ENCODE measurements around the gene COMMD9. TPM values are rescaled to one million over a fixed set of nuclear protein-coding genes. Genes with fewer than 3 reads are reported as not detected.

The COMMD9 gene
- 51.5 and 73.0 TPM in 2 replicates for polyA plus RNA-seq (2011; rRNA removed)
- 46.0 and 65.2 TPM in 2 replicates for polyA minus RNA-seq (2011; rRNA and poly(A)+ RNA removed)

DNA sequence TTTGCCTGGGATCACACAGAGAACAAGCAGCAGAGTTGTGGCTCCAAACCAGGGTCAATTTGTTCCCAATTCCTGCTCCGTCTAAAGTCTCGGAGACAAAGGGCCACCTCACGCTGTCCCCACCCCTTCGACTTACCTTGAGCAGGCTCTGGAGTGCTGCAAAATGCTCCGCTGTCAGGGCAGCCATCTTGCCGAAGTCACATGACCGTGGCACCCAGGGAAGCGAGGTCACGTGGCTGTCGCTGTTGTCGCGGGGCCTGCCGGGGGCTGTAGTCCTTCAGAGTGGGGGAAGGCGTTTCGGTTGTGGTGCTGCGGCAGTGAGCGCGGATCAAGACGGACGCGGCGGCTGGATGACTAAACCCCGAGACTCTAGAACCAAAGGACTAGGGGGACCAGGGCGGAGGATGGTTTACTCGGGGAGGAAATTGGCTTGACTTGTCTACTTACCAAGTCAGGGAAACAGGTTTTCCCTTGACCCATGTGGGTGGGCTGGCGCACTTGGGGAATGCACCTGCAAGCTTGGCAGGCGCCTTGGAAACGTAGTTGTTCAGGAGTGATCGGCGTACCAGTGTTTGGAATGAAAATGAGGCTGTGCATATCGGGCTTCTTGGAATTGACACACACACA, at the start of gene COMMD9:
COMMD9 (minus strand) TSS at position 199 of the 627 bp plus-strand sequence; CDS start at position 187, 12 bp downstream.
- TF ChIP-seq, protein P1, sequence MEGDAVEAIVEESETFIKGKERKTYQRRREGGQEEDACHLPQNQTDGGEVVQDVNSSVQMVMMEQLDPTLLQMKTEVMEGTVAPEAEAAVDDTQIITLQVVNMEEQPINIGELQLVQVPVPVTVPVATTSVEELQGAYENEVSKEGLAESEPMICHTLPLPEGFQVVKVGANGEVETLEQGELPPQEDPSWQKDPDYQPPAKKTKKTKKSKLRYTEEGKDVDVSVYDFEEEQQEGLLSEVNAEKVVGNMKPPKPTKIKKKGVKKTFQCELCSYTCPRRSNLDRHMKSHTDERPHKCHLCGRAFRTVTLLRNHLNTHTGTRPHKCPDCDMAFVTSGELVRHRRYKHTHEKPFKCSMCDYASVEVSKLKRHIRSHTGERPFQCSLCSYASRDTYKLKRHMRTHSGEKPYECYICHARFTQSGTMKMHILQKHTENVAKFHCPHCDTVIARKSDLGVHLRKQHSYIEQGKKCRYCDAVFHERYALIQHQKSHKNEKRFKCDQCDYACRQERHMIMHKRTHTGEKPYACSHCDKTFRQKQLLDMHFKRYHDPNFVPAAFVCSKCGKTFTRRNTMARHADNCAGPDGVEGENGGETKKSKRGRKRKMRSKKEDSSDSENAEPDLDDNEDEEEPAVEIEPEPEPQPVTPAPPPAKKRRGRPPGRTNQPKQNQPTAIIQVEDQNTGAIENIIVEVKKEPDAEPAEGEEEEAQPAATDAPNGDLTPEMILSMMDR (IDR thresholded peaks at IDR 0.05; ENCODE audit: low read depth, low read length): no peak
- ChIA-PET CTCF (interaction anchor here (0.9 to 9.5 kb wide), 6 partner anchors 24 to 276 kb away, joined by 3 to 279 read pairs (median 6); no protein-coding TSS in a partner anchor), POLR2A (no interaction called here)
- Histone ChIP-seq H3K4me3 (ENCODE audit: low read depth, low read length) (peak within 1 kb of the TSS; percentile 98), H3K27ac (ENCODE audit: low read depth, low read length) (no peak within 1 kb of the TSS), H3K9me3 (ENCODE audit: control insufficient read depth, insufficient read depth, low read length) (no peaks in the 10 kb centered on the region), H3K27me3 (ENCODE audit: control insufficient read depth, insufficient read depth, low read length) (no peaks in the 10 kb centered on the region)
- peak; percentile 79 for DNase-seq (ENCODE audit: low read depth, low spot score)

DNA sequence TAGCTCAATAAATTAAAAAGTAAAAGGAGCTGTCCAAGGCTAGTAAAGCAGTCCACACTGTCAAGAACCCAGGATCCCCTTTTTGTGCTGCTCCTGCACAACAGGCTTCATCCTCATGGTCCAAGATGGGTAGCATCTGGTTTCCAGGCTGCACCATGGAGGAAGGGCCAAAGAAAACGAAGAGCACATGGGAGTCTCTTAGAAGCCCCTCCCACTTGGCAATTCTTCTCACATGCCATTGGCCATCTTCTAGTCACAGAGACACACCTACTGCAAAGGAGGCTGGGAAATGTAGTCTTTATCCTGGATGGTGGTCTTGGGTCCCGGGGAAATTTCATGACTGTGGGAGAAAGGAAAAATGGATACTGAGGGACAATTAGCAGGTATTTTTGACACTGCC, 44.7 kb upstream of the COMMD9 start:
- POLR2A ChIA-PET: no interaction called here
- DNase-seq (ENCODE audit: low read depth, low spot score): no peak
- CTCF ChIA-PET: interaction anchor here (1.1 kb wide), 1 partner anchor 41 kb away, joined by 3 read pairs; no protein-coding TSS in a partner anchor
- Histone ChIP-seq H3K9me3 (ENCODE audit: control insufficient read depth, insufficient read depth, low read length) (no peaks in the 10 kb centered on the region), H3K27me3 (ENCODE audit: control insufficient read depth, insufficient read depth, low read length) (no peaks in the 10 kb centered on the region), H3K27ac (ENCODE audit: low read depth, low read length) (no peak overlapping the region), H3K4me3 (ENCODE audit: low read depth, low read length) (no peak overlapping the region)
- TF ChIP-seq, protein P1 (IDR thresholded peaks at IDR 0.05; ENCODE audit: low read depth, low read length): no peak

DNA sequence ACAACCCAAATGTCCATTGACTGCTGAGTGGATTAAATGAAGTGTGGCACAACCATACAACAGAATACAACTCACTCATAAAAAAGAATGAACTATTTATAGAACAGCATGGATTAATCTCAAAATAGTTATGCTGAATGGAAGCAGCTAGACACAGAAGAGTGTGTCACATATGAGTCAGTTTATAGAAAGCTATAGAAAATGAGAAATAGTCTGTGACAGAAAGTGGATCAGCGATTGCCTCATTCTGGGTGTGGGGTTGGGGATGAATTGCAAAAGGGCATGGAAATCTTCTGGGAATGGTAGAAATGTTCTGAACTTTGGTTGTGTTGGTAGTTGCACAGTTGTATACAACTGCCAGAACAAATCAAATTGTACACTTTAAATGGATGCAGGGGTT, 44.2 kb upstream of the COMMD9 start:
- DNase-seq (ENCODE audit: low read depth, low spot score): no peak
- TF ChIP-seq, protein P1 (IDR thresholded peaks at IDR 0.05; ENCODE audit: low read depth, low read length): no peak
- CTCF ChIA-PET: interaction anchor here (1.1 kb wide), 1 partner anchor 41 kb away, joined by 3 read pairs; no protein-coding TSS in a partner anchor
- POLR2A ChIA-PET: no interaction called here
- Histone ChIP-seq H3K9me3 (ENCODE audit: control insufficient read depth, insufficient read depth, low read length) (no peaks in the 10 kb centered on the region), H3K4me3 (ENCODE audit: low read depth, low read length) (no peak overlapping the region), H3K27me3 (ENCODE audit: control insufficient read depth, insufficient read depth, low read length) (no peaks in the 10 kb centered on the region), H3K27ac (ENCODE audit: low read depth, low read length) (no peak overlapping the region)

DNA sequence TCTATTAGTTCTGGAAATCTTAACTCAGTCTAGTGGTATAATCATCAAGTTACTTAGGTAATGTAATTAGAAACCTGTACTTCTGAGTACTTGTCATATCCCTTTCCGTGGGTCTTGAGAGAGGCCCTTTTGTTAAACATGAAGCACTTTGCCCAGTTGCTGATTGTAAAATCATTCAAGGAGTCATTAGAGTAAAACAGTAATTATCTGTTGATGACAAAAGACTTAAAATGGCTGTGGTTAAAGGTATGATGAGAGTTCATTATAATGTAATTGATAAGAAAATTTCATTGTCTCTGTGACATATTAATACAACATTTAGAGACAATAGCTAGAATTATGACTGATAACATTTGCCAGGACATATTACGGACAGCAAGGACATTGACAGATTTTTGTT, 41.2 kb upstream of the COMMD9 start:
- DNase-seq (ENCODE audit: low read depth, low spot score): no peak
- CTCF ChIA-PET: interaction anchor here (1.8 kb wide), 1 partner anchor 149 kb away, joined by 4 read pairs; no protein-coding TSS in a partner anchor
- TF ChIP-seq, protein P1 (IDR thresholded peaks at IDR 0.05; ENCODE audit: low read depth, low read length): no peak
- H3K4me3 ChIP-seq (ENCODE audit: low read depth, low read length): no peak overlapping the region
- POLR2A ChIA-PET: no interaction called here
- no peaks in the 10 kb centered on the region for H3K27me3 ChIP-seq (ENCODE audit: control insufficient read depth, insufficient read depth, low read length)
- H3K9me3 ChIP-seq (ENCODE audit: control insufficient read depth, insufficient read depth, low read length): no peaks in the 10 kb centered on the region
- no peak overlapping the region for H3K27ac ChIP-seq (ENCODE audit: low read depth, low read length)

DNA sequence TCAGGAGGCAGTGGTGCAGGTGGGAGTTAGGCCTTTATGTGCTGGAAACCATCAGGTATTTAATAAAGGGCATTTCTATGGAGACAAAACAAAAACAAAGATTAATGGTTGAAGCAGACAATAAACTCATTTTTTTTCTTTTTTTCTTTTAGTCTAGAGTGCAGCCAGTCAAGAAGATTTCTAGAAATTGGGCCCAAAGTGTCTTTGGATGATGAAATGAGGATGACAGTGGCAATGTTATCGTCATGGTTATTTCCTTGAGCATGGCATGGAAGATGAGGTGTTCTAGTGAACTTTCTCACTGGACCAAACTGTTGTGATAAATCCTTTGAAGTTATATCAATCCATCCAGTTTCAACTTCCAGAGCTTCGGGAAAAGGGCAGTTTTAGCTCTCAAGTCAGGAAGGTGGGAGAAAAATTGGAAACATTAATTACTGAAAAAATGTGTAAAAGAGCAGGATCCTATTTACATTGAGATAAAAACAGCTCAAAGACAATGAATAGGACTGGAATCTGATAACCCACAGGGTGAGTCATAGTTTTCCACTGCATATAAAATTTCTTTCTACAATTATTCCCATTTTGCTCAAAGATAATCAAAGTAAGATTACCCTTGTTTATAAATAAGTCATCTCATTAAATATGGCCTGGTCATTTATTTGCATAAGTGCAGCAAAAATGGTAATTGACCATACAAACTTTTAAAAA, 39.9 kb upstream of the COMMD9 start:
- ChIA-PET CTCF (interaction anchor here (0.7 kb wide), 1 partner anchor 24 kb away, joined by 3 read pairs; no protein-coding TSS in a partner anchor), POLR2A (no interaction called here)
- Histone ChIP-seq H3K9me3 (ENCODE audit: control insufficient read depth, insufficient read depth, low read length) (no peaks in the 10 kb centered on the region), H3K27ac (ENCODE audit: low read depth, low read length) (no peak overlapping the region), H3K4me3 (ENCODE audit: low read depth, low read length) (no peak overlapping the region), H3K27me3 (ENCODE audit: control insufficient read depth, insufficient read depth, low read length) (no peaks in the 10 kb centered on the region)
- DNase-seq (ENCODE audit: low read depth, low spot score): no peak
- TF ChIP-seq, protein P1 (IDR thresholded peaks at IDR 0.05; ENCODE audit: low read depth, low read length): no peak
